Tongue (tissue), 2 donors: ENCODE results near the gene MCF2L. TPM values are rescaled to one million over a fixed set of nuclear protein-coding genes. Genes with fewer than 3 reads are reported as not detected.
"Not testable (repeated sequence)": the region's sequence is repeated elsewhere in the genome, so short reads cannot be mapped to it uniquely, and the experiment has no call there.

Experiments used
- DNase-seq: peaks from one replicate; pipeline ENCODE4 v3.0.0-alpha.2; 2015
- total RNA-seq: library from RNA; depleted of rRNA; stranded (reverse); fragments of >200 nt; gene quantifications from one replicate; pipeline ENCODE4 v1.2.3, GENCODE V29; 2014

Gene MCF2L
- total RNA-seq, 1 donor from 2014 or later = 60.7 TPM

- no peak for DNase-seq
These were observed 47.0 kb downstream of the MCF2L start for GRCh38 chr13:113015826-113016525.

GRCh38 chr13:113016526-113017295, 47.7 kb downstream of the MCF2L start:
- DNase-seq = no peak

- DNase-seq = no peak
These were observed 48.6 kb downstream of the MCF2L start for GRCh38 chr13:113017506-113018215.

GRCh38 chr13:113018676-113019465, 49.9 kb downstream of the MCF2L start:
- no peak for DNase-seq

GRCh38 chr13:113020323-113021080, 51.5 kb downstream of the MCF2L start:
- no peak for DNase-seq

GRCh38 chr13:113021391-113021790, 52.4 kb downstream of the MCF2L start:
- DNase-seq = no peak

- DNase-seq = no peak
These were observed 52.8 kb downstream of the MCF2L start for GRCh38 chr13:113021811-113022210.

GRCh38 chr13:113022391-113022744, 53.4 kb downstream of the MCF2L start:
- DNase-seq = peak; percentile 58

- DNase-seq = no peak
These were observed 53.9 kb downstream of the MCF2L start for GRCh38 chr13:113022745-113023574.

GRCh38 chr13:113023694-113024430, 54.8 kb downstream of the MCF2L start:
- no peak for DNase-seq

- DNase-seq = no peak
These were observed 55.5 kb downstream of the MCF2L start for GRCh38 chr13:113024466-113024865.

- DNase-seq = no peak
These were observed 57.4 kb downstream of the MCF2L start for GRCh38 chr13:113026391-113026910.

GRCh38 chr13:113027095-113027494, 58.1 kb downstream of the MCF2L start:
- DNase-seq = peak; percentile 40

- DNase-seq = no peak
These were observed 58.6 kb downstream of the MCF2L start for GRCh38 chr13:113027566-113027965.

- DNase-seq = no peak
These were observed 59.5 kb downstream of the MCF2L start for GRCh38 chr13:113028336-113029060.

GRCh38 chr13:113029061-113029445, 60.0 kb downstream of the MCF2L start:
- no peak for DNase-seq

- DNase-seq = peak; percentile 73
These were observed 60.7 kb downstream of the MCF2L start for GRCh38 chr13:113029487-113030258.

GRCh38 chr13:113030259-113030640, 61.2 kb downstream of the MCF2L start:
- not testable (repeated sequence) for DNase-seq
